A673 (cell line): ENCODE measurements around the gene CNPY1. TPM values are rescaled to one million over a fixed set of nuclear protein-coding genes. Genes with fewer than 3 reads are reported as not detected.

Experiments used
- BruUV-seq: library from RNA; stranded (reverse); fragments of 400-500 nt; replicated peaks from 2 replicates; lab custom pipeline; 2021; lab: Mats Ljungman, UMichigan
- CTCF ChIA-PET: fragments of 300-600 bp; sonication (Branson Sonifier 250); formaldehyde crosslinking; loops from one replicate; lab custom pipeline; 2022; ENCODE audit warnings: antibody characterized with exemption; lab: Charles Lee
- POLR2A ChIA-PET: fragments of 300-600 bp; sonication (Branson Sonifier 250); formaldehyde crosslinking; loops from one replicate; lab custom pipeline; 2022; ENCODE audit warnings: antibody characterized with exemption; ENCODE audit not compliant: low non-redundant PET; lab: Charles Lee
- DNase-seq: peaks from one replicate; pipeline ENCODE4 v3.0.0-alpha.2; 2015; ENCODE audit warnings: low spot score
- H3K27ac ChIP-seq: fragments of 200-600 bp; sonication (generic); 2 replicates; pipeline ENCODE4 v1.5.1; 2016; ENCODE audit warnings: mixed run types, low read depth, mild to moderate bottlenecking, mixed read lengths, antibody characterized with exemption, low read length; ENCODE audit not compliant: poor library complexity, severe bottlenecking
- H3K27me3 ChIP-seq: fragments of 200-600 bp; sonication (generic); replicated peaks from 2 replicates; pipeline ENCODE4 v1.6.1; 2017; ENCODE audit warnings: mixed run types, low read depth, mild to moderate bottlenecking, mixed read lengths, antibody characterized with exemption, low read length; ENCODE audit not compliant: insufficient read depth, poor library complexity
- H3K36me3 ChIP-seq: fragments of 200-600 bp; sonication (generic); 2 replicates; pipeline ENCODE4 v1.6.1; 2016; ENCODE audit warnings: mixed run types, mild to moderate bottlenecking, mixed read lengths, antibody characterized with exemption, low read length; ENCODE audit not compliant: insufficient read depth, poor library complexity, severe bottlenecking
- H3K4me1 ChIP-seq: fragments of 200-600 bp; sonication (generic); 2 replicates; pipeline ENCODE4 v1.6.1; 2017; ENCODE audit warnings: mixed run types, mild to moderate bottlenecking, mixed read lengths, antibody characterized with exemption, low read length; ENCODE audit not compliant: insufficient read depth, poor library complexity, severe bottlenecking
- H3K4me3 ChIP-seq: fragments of 200-600 bp; sonication (generic); 2 replicates; pipeline ENCODE4 v1.5.1; 2016; ENCODE audit warnings: low read depth, mixed run types, mild to moderate bottlenecking, mixed read lengths, low read length; ENCODE audit not compliant: poor library complexity, severe bottlenecking
- H3K9me3 ChIP-seq: fragments of 200-600 bp; sonication (generic); 2 replicates; pipeline ENCODE4 v1.6.1; 2016; ENCODE audit warnings: mixed run types, low read depth, mild to moderate bottlenecking, mixed read lengths, antibody characterized with exemption, low read length; ENCODE audit not compliant: poor library complexity, severe bottlenecking
- EZH2 ChIP-seq: fragments of 200-600 bp; sonication (generic); IDR thresholded peaks from 2 replicates; pipeline ENCODE4 v1.6.1; 2017; ENCODE audit warnings: borderline replicate concordance, low read depth, mild to moderate bottlenecking, mixed read lengths, antibody characterized with exemption, low read length; ENCODE audit not compliant: poor library complexity, severe bottlenecking
- intact Hi-C: fragments of 100-400 bp; cut with micrococcal nuclease; formaldehyde crosslinking; loops from one replicate; pipeline ENCODE4 v1.10.0; 2022; ENCODE audit not compliant: unreplicated experiment
- total RNA-seq: library from RNA; stranded (reverse); gene quantifications from 2 replicates; pipeline ENCODE4 v1.2.3, GENCODE V29; 2021
- TF ChIP-seq, protein P1 (sequence below): fragments of 300-800, 200-600 bp; sonication (generic); conservative IDR thresholded peaks from 2 replicates; pipeline ENCODE4 v1.5.1; 2017; ENCODE audit warnings: low read depth, mild to moderate bottlenecking, antibody characterized with exemption, low read length, moderate library complexity, mixed read lengths

Gene CNPY1
- total RNA-seq, 1 experiment from 2014 or later, result not detected

DNA sequence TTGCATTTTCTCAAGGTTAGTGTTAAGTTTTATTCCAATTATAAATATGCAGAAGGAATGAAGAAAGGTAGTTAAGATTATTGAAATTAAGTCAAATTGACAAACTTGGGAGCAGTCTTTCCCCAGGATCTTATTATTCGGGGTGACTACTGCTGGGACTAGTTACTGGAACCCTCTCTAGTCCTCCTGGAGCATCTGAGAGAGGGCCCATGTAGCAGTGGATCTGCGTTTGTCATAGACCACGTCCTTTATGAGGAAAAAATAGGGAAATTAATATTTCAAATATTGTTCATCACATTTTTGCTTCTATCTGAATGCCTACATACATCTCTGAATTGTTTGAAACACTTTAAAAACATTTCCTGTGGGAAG is 41.0 kb downstream of the CNPY1 start:
- Histone ChIP-seq H3K9me3 (no peaks in the 10 kb centered on the region), H3K36me3 (no peaks in the 10 kb centered on the region), H3K27ac (no peak overlapping the region), H3K4me1 (no peaks in the 10 kb centered on the region), H3K27me3 (peaks cover 100% of the 10 kb centered on the region), H3K4me3 (no peak overlapping the region)
- no peak for TF ChIP-seq EZH2
- TF ChIP-seq, protein P1, sequence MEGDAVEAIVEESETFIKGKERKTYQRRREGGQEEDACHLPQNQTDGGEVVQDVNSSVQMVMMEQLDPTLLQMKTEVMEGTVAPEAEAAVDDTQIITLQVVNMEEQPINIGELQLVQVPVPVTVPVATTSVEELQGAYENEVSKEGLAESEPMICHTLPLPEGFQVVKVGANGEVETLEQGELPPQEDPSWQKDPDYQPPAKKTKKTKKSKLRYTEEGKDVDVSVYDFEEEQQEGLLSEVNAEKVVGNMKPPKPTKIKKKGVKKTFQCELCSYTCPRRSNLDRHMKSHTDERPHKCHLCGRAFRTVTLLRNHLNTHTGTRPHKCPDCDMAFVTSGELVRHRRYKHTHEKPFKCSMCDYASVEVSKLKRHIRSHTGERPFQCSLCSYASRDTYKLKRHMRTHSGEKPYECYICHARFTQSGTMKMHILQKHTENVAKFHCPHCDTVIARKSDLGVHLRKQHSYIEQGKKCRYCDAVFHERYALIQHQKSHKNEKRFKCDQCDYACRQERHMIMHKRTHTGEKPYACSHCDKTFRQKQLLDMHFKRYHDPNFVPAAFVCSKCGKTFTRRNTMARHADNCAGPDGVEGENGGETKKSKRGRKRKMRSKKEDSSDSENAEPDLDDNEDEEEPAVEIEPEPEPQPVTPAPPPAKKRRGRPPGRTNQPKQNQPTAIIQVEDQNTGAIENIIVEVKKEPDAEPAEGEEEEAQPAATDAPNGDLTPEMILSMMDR, result no peak
- no TSS peak for BruUV-seq
- intact Hi-C loops, result no loop called here
- POLR2A ChIA-PET, result no interaction called here
- CTCF ChIA-PET, result no interaction called here
- DNase-seq, result no peak

DNA sequence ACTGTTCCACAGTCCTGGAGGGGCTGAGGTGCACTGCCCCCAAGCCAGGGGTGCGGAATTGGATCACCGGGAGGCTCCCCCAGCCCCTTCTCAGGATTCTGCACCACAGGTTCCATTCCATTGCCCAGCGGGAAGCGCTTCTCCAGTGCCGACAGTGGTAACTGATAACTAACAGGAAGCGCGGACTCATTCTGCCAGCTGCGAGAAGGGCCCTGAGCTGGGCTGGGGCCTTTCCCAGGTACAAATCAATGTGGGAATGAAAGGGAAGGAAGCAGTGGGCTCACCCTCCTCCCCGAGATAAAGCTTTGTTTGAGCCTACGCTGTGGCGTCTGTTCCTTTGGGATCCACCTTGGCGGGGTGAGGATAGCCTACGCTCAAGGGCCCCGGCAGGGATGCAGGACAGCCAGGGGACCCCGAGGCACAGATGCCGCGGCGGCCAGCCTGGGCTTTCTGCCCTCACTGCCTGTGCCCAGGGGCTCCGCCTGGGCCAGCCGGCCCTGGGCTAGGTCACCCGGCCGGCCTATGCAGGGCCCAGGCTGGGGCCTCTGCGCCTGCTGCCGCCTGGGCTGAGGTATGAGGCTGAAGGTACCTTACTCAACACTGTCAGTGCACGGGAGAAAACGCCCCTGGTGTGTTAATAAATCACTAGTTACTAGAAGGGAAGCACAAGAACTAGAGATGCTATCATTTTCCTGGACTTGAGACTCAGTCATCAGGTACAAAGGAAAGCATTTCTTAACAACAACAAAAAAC is 49.0 kb downstream of the CNPY1 start:
- H3K4me3 ChIP-seq, result no peak overlapping the region
- BruUV-seq, result no TSS peak
- no peak for TF ChIP-seq EZH2
- TF ChIP-seq, protein P1, result no peak
- H3K27ac ChIP-seq, result no peak overlapping the region
- DNase-seq, result no peak
- CTCF ChIA-PET, result no interaction called here
- peaks cover 47% of the 10 kb centered on the region for H3K27me3 ChIP-seq
- intact Hi-C loops, result no loop called here
- POLR2A ChIA-PET, result no interaction called here
- H3K9me3 ChIP-seq, result no peaks in the 10 kb centered on the region
- H3K36me3 ChIP-seq, result no peaks in the 10 kb centered on the region
- no peaks in the 10 kb centered on the region for H3K4me1 ChIP-seq

DNA sequence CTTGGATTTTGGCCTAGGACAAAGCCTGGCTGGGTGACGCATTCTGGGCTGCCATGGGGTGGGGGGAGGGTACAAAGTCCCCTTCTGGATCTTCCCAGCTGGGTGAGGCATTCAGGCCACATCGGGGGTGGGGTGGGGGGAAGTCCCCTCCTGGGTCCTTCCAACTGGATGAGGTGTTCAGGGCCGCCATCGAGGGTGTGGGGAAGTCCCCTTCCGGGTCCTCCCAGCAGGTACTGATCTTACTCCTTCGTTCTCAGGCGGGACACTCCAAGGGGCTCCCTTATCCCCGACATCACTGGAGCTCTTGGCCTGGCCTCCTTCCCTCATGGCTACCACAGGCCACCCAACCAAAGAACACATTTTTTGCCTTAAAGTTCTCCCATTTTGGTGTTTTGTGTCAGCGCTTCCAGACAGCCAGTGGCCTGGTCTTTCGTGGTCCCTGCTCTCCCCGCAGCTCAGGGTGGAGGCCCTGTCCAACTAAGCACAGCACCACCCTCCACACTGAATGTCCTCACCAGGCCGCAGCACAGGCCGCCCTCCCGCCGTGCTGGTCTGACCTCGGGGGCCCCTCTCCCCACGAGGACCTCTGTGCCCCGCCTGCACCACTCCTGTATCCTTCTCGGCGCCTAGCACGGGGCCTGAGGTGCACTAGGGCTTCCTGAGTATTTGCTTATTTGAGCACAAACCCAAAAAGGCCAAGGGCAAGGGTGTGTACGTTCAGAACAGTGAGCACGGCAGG is 49.9 kb downstream of the CNPY1 start:
- TF ChIP-seq EZH2, result no peak
- TF ChIP-seq, protein P1, result no peak
- no peak overlapping the region for H3K4me3 ChIP-seq
- CTCF ChIA-PET, result no interaction called here
- H3K36me3 ChIP-seq, result no peaks in the 10 kb centered on the region
- POLR2A ChIA-PET, result no interaction called here
- no TSS peak for BruUV-seq
- intact Hi-C loops, result no loop called here
- H3K4me1 ChIP-seq, result no peaks in the 10 kb centered on the region
- no peak for DNase-seq
- no peak overlapping the region for H3K27ac ChIP-seq
- no peaks in the 10 kb centered on the region for H3K9me3 ChIP-seq
- peaks cover 43% of the 10 kb centered on the region for H3K27me3 ChIP-seq
